ENCODE data around the gene FAM216A. TPM values are rescaled to one million over a fixed set of nuclear protein-coding genes. Genes with fewer than 3 reads are reported as not detected.
A peak's percentile ranks its signal among the peaks of the same experiment; 100 is the strongest.

FAM216A gene
- total and polyA plus RNA-seq, 9 of the 15 experiments (the other 6 are each of a cell fraction or from before 2014, with no cell fraction given): 17.2 to 96.9 (median 48.5) TPM

DNA sequence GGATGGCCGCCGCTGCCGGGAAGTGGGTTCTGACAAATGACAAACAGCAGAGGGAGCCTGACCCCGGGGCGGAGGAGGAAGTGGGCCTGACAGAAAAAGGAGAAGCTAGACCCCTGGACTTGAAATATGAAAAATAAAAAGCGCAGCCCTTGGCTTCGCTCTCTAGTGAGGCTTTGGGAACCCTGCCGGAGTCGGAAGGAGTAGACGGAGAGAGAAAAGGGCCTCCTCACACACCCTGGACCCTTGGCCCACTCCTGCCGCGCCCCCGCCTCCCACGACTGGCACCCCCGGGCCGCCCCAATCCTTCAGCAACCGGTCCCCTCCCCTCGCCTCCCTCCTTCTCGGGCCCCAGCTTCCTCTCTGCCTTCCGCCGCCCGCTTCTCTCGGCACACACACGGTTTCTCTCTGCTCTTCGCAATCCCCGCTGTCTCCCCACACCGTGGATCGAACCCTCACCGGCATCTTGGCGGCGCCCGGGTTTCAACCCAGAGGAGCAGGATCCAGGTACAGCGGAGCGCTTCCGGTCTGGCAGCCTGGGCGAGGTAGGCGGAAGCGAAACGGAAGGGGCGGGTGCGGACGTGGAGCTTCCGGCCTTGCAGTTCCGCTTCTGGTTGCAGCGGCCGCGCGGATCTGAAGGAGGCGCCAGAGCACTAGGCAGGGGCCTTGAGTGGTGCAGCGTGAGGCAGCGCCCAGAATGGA, 18.7 kb upstream of the FAM216A start, which contains the start of gene ARPC3 (continued):
- TF ChIP-seq, protein P1, sequence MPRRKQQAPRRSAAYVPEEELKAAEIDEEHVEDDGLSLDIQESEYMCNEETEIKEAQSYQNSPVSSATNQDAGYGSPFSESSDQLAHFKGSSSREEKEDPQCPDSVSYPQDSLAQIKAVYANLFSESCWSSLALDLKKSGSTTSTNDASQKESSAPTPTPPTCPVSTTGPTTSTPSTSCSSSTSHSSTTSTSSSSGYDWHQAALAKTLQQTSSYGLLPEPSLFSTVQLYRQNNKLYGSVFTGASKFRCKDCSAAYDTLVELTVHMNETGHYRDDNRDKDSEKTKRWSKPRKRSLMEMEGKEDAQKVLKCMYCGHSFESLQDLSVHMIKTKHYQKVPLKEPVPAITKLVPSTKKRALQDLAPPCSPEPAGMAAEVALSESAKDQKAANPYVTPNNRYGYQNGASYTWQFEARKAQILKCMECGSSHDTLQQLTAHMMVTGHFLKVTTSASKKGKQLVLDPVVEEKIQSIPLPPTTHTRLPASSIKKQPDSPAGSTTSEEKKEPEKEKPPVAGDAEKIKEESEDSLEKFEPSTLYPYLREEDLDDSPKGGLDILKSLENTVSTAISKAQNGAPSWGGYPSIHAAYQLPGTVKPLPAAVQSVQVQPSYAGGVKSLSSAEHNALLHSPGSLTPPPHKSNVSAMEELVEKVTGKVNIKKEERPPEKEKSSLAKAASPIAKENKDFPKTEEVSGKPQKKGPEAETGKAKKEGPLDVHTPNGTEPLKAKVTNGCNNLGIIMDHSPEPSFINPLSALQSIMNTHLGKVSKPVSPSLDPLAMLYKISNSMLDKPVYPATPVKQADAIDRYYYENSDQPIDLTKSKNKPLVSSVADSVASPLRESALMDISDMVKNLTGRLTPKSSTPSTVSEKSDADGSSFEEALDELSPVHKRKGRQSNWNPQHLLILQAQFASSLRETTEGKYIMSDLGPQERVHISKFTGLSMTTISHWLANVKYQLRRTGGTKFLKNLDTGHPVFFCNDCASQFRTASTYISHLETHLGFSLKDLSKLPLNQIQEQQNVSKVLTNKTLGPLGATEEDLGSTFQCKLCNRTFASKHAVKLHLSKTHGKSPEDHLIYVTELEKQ (CRISPR knock-in tag; IDR thresholded peaks at IDR 0.05): no peak
- TF ChIP-seq, protein P2, sequence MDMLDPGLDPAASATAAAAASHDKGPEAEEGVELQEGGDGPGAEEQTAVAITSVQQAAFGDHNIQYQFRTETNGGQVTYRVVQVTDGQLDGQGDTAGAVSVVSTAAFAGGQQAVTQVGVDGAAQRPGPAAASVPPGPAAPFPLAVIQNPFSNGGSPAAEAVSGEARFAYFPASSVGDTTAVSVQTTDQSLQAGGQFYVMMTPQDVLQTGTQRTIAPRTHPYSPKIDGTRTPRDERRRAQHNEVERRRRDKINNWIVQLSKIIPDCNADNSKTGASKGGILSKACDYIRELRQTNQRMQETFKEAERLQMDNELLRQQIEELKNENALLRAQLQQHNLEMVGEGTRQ (CRISPR knock-in tag; IDR thresholded peaks at IDR 0.05): no peak
- TF ChIP-seq ELF2 (CRISPR knock-in tag; IDR thresholded peaks at IDR 0.05) (peak; percentile 96), KLF6 (CRISPR knock-in tag; IDR thresholded peaks at IDR 0.05; ENCODE audit: borderline replicate concordance) (peak; percentile 77; the same call in 1 of the 2 replicates), RBM34 (IDR thresholded peaks at IDR 0.05; ENCODE audit: borderline replicate concordance, insufficient read depth, low read length) (no peak), EZH2 (IDR thresholded peaks at IDR 0.05; ENCODE audit: borderline replicate concordance, low read depth, low read length) (no peak), CBFB (CRISPR knock-in tag; IDR thresholded peaks at IDR 0.05) (peak; percentile 31; the same call in 1 of the 2 replicates), SETDB1 (IDR thresholded peaks at IDR 0.05; ENCODE audit: low read length) (no peak), RFX7 (CRISPR knock-in tag; IDR thresholded peaks at IDR 0.05) (no peak), DACH1 (IDR thresholded peaks at IDR 0.05; ENCODE audit: partially characterized antibody) (peak; percentile 52), EP300 (IDR thresholded peaks at IDR 0.05; ENCODE audit: low read length) (0 out of 2 replicates have a peak, but pooled peaks have one; percentile 20), TAF9B (IDR thresholded peaks at IDR 0.05; ENCODE audit: partially characterized antibody) (peak; percentile 79), FOS (IDR thresholded peaks at IDR 0.05; ENCODE audit: extremely low read depth, insufficient read length) (no peak)
- TF ChIP-seq, protein P3, sequence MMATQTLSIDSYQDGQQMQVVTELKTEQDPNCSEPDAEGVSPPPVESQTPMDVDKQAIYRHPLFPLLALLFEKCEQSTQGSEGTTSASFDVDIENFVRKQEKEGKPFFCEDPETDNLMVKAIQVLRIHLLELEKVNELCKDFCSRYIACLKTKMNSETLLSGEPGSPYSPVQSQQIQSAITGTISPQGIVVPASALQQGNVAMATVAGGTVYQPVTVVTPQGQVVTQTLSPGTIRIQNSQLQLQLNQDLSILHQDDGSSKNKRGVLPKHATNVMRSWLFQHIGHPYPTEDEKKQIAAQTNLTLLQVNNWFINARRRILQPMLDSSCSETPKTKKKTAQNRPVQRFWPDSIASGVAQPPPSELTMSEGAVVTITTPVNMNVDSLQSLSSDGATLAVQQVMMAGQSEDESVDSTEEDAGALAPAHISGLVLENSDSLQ (IDR thresholded peaks at IDR 0.05): peak; percentile 48; the same call in 1 of the 2 replicates
- TF ChIP-seq, protein P4, sequence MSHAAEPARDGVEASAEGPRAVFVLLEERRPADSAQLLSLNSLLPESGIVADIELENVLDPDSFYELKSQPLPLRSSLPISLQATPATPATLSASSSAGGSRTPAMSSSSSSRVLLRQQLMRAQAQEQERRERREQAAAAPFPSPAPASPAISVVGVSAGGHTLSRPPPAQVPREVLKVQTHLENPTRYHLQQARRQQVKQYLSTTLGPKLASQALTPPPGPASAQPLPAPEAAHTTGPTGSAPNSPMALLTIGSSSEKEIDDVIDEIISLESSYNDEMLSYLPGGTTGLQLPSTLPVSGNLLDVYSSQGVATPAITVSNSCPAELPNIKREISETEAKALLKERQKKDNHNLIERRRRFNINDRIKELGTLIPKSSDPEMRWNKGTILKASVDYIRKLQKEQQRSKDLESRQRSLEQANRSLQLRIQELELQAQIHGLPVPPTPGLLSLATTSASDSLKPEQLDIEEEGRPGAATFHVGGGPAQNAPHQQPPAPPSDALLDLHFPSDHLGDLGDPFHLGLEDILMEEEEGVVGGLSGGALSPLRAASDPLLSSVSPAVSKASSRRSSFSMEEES (CRISPR knock-in tag; IDR thresholded peaks at IDR 0.05): no peak
- TF ChIP-seq, protein P5, sequence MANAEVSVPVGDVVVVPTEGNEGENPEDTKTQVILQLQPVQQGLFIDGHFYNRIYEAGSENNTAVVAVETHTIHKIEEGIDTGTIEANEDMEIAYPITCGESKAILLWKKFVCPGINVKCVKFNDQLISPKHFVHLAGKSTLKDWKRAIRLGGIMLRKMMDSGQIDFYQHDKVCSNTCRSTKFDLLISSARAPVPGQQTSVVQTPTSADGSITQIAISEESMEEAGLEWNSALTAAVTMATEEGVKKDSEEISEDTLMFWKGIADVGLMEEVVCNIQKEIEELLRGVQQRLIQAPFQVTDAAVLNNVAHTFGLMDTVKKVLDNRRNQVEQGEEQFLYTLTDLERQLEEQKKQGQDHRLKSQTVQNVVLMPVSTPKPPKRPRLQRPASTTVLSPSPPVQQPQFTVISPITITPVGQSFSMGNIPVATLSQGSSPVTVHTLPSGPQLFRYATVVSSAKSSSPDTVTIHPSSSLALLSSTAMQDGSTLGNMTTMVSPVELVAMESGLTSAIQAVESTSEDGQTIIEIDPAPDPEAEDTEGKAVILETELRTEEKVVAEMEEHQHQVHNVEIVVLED (CRISPR knock-in tag; IDR thresholded peaks at IDR 0.05): no peak
- TF ChIP-seq, protein P6, sequence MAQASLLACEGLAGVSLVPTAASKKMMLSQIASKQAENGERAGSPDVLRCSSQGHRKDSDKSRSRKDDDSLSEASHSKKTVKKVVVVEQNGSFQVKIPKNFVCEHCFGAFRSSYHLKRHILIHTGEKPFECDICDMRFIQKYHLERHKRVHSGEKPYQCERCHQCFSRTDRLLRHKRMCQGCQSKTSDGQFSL (CRISPR knock-in tag; IDR thresholded peaks at IDR 0.05): no peak
- TF ChIP-seq, protein P6 (tag; IDR thresholded peaks at IDR 0.05): no peak

All from K562 (cell line).